ENCODE results near the gene PLEKHG4B.
"Not testable (repeated sequence)": the region's sequence is repeated elsewhere in the genome, so short reads cannot be mapped to it uniquely, and the experiment has no call there.

Gene PLEKHG4B

DNA sequence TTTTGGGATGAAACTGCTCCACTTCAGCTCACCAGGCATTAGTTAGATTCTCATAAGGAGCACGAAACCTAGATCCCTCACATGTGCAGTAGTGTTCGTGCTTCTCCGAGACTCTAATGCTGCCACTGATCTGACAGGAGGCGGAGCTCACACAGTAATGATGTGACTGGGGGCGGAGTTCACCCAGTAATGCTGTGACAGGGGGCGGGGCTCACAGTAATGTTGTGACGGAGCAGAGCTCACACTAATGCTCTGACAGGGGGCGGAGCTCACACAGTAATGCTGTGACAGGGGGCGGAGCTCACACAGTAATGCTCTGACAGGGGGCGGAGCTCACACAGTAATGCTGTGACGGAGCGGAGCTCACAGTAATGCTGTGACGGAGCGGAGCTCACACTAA lies 72.3 kb downstream of the PLEKHG4B start:
- no peaks in the 10 kb centered on the region for H3K4me1 ChIP-seq (ENCODE audit: control insufficient read depth in 1 of 2, insufficient read depth in 2 of 2, low read length in 2 of 2)
- H3K27ac ChIP-seq (ENCODE audit: low read depth, low read length) = no peak overlapping the region
- H3K9ac ChIP-seq (ENCODE audit: low read depth in 1 of 2, low read length in 2 of 2) = no peak overlapping the region
- H3K9me3 ChIP-seq (ENCODE audit: control insufficient read depth in 1 of 2, low read length in 2 of 2) = no peaks in the 10 kb centered on the region
- no peak overlapping the region for H3K4me3 ChIP-seq (ENCODE audit: low read depth in 1 of 2, low read length in 2 of 2)
- no peaks in the 10 kb centered on the region for H3K36me3 ChIP-seq (ENCODE audit: control insufficient read depth in 1 of 2, insufficient read depth in 2 of 2, low read length in 2 of 2)
- H3K27me3 ChIP-seq (ENCODE audit: control insufficient read depth in 1 of 2, insufficient read depth in 2 of 2, low read length in 2 of 2) = no peaks in the 10 kb centered on the region

- H3K9me3 ChIP-seq (ENCODE audit: control insufficient read depth in 1 of 2, low read length in 2 of 2); H3K4me1 ChIP-seq (ENCODE audit: control insufficient read depth in 1 of 2, insufficient read depth in 2 of 2, low read length in 2 of 2); H3K9ac ChIP-seq (ENCODE audit: low read depth in 1 of 2, low read length in 2 of 2); H3K27me3 ChIP-seq (ENCODE audit: control insufficient read depth in 1 of 2, insufficient read depth in 2 of 2, low read length in 2 of 2); H3K4me3 ChIP-seq (ENCODE audit: low read depth in 1 of 2, low read length in 2 of 2); H3K36me3 ChIP-seq (ENCODE audit: control insufficient read depth in 1 of 2, insufficient read depth in 2 of 2, low read length in 2 of 2); H3K27ac ChIP-seq (ENCODE audit: low read depth, low read length): not testable (repeated sequence)
These were observed 72.8 kb downstream of the PLEKHG4B start for GRCh38 chr5:164783-165182.

- no peak overlapping the region for H3K27ac ChIP-seq (ENCODE audit: low read depth, low read length)
- no peaks in the 10 kb centered on the region for H3K9me3 ChIP-seq (ENCODE audit: control insufficient read depth in 1 of 2, low read length in 2 of 2)
- H3K27me3 ChIP-seq (ENCODE audit: control insufficient read depth in 1 of 2, insufficient read depth in 2 of 2, low read length in 2 of 2) = no peaks in the 10 kb centered on the region
- no peaks in the 10 kb centered on the region for H3K4me1 ChIP-seq (ENCODE audit: control insufficient read depth in 1 of 2, insufficient read depth in 2 of 2, low read length in 2 of 2)
- no peaks in the 10 kb centered on the region for H3K36me3 ChIP-seq (ENCODE audit: control insufficient read depth in 1 of 2, insufficient read depth in 2 of 2, low read length in 2 of 2)
- H3K9ac ChIP-seq (ENCODE audit: low read depth in 1 of 2, low read length in 2 of 2) = no peak overlapping the region
- H3K4me3 ChIP-seq (ENCODE audit: low read depth in 1 of 2, low read length in 2 of 2) = no peak overlapping the region
These were observed 74.7 kb downstream of the PLEKHG4B start for GRCh38 chr5:166441-167372.

GRCh38 chr5:167511-167910 lies 75.5 kb downstream of the PLEKHG4B start:
- Histone ChIP-seq H3K27me3 (ENCODE audit: control insufficient read depth in 1 of 2, insufficient read depth in 2 of 2, low read length in 2 of 2) (no peaks in the 10 kb centered on the region), H3K36me3 (ENCODE audit: control insufficient read depth in 1 of 2, insufficient read depth in 2 of 2, low read length in 2 of 2) (no peaks in the 10 kb centered on the region), H3K9ac (ENCODE audit: low read depth in 1 of 2, low read length in 2 of 2) (no peak overlapping the region), H3K9me3 (ENCODE audit: control insufficient read depth in 1 of 2, low read length in 2 of 2) (no peaks in the 10 kb centered on the region), H3K4me1 (ENCODE audit: control insufficient read depth in 1 of 2, insufficient read depth in 2 of 2, low read length in 2 of 2) (no peaks in the 10 kb centered on the region), H3K4me3 (ENCODE audit: low read depth in 1 of 2, low read length in 2 of 2) (no peak overlapping the region), H3K27ac (ENCODE audit: low read depth, low read length) (no peak overlapping the region)

GRCh38 chr5:167982-168660 lies 76.2 kb downstream of the PLEKHG4B start:
- H3K27me3 ChIP-seq (ENCODE audit: control insufficient read depth in 1 of 2, insufficient read depth in 2 of 2, low read length in 2 of 2) = peaks cover 0 to under 1% of the 10 kb centered on the region in 2 donors
- H3K9ac ChIP-seq (ENCODE audit: low read depth in 1 of 2, low read length in 2 of 2) = no peak overlapping the region
- no peaks in the 10 kb centered on the region for H3K9me3 ChIP-seq (ENCODE audit: control insufficient read depth in 1 of 2, low read length in 2 of 2)
- no peaks in the 10 kb centered on the region for H3K36me3 ChIP-seq (ENCODE audit: control insufficient read depth in 1 of 2, insufficient read depth in 2 of 2, low read length in 2 of 2)
- H3K4me3 ChIP-seq (ENCODE audit: low read depth in 1 of 2, low read length in 2 of 2) = no peak overlapping the region
- H3K27ac ChIP-seq (ENCODE audit: low read depth, low read length) = no peak overlapping the region
- H3K4me1 ChIP-seq (ENCODE audit: control insufficient read depth in 1 of 2, insufficient read depth in 2 of 2, low read length in 2 of 2) = no peaks in the 10 kb centered on the region

- H3K36me3 ChIP-seq (ENCODE audit: control insufficient read depth in 1 of 2, insufficient read depth in 2 of 2, low read length in 2 of 2) = no peaks in the 10 kb centered on the region
- no peaks in the 10 kb centered on the region for H3K9me3 ChIP-seq (ENCODE audit: control insufficient read depth in 1 of 2, low read length in 2 of 2)
- H3K27ac ChIP-seq (ENCODE audit: low read depth, low read length) = no peak overlapping the region
- H3K27me3 ChIP-seq (ENCODE audit: control insufficient read depth in 1 of 2, insufficient read depth in 2 of 2, low read length in 2 of 2) = peaks cover 0 to 3% of the 10 kb centered on the region in 2 donors
- H3K9ac ChIP-seq (ENCODE audit: low read depth in 1 of 2, low read length in 2 of 2) = no peak overlapping the region
- no peak overlapping the region for H3K4me3 ChIP-seq (ENCODE audit: low read depth in 1 of 2, low read length in 2 of 2)
- H3K4me1 ChIP-seq (ENCODE audit: control insufficient read depth in 1 of 2, insufficient read depth in 2 of 2, low read length in 2 of 2) = no peaks in the 10 kb centered on the region
These were observed 77.2 kb downstream of the PLEKHG4B start for GRCh38 chr5:169071-169727.

DNA sequence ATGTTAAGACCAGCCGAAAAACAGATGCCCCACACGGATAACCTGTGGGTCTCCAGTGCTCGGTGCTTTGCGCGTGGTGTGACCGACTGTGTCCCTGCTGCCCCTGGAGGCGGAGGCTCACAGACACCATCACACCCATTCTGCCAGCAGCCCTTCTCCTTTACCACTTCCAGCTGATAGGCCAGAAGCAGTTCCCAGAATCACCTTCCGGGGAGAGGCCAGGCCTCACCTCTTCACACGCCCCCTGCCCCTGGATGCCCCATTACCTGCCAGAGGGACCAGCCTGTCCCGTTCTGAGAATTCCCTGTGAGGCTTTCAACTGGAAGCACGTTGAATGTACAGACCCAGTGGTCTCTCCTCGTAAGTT lies 77.7 kb downstream of the PLEKHG4B start:
- Histone ChIP-seq H3K36me3 (ENCODE audit: control insufficient read depth in 1 of 2, insufficient read depth in 2 of 2, low read length in 2 of 2) (no peaks in the 10 kb centered on the region), H3K4me3 (ENCODE audit: low read depth in 1 of 2, low read length in 2 of 2) (no peak overlapping the region), H3K9ac (ENCODE audit: low read depth in 1 of 2, low read length in 2 of 2) (no peak overlapping the region), H3K27me3 (ENCODE audit: control insufficient read depth in 1 of 2, insufficient read depth in 2 of 2, low read length in 2 of 2) (peaks cover 0 to 3% of the 10 kb centered on the region in 2 donors), H3K27ac (ENCODE audit: low read depth, low read length) (no peak overlapping the region), H3K9me3 (ENCODE audit: control insufficient read depth in 1 of 2, low read length in 2 of 2) (no peaks in the 10 kb centered on the region), H3K4me1 (ENCODE audit: control insufficient read depth in 1 of 2, insufficient read depth in 2 of 2, low read length in 2 of 2) (no peaks in the 10 kb centered on the region)

- no peaks in the 10 kb centered on the region for H3K9me3 ChIP-seq (ENCODE audit: control insufficient read depth in 1 of 2, low read length in 2 of 2)
- peaks cover 0 to 3% of the 10 kb centered on the region in 2 donors for H3K27me3 ChIP-seq (ENCODE audit: control insufficient read depth in 1 of 2, insufficient read depth in 2 of 2, low read length in 2 of 2)
- H3K36me3 ChIP-seq (ENCODE audit: control insufficient read depth in 1 of 2, insufficient read depth in 2 of 2, low read length in 2 of 2) = no peaks in the 10 kb centered on the region
- H3K27ac ChIP-seq (ENCODE audit: low read depth, low read length) = no peak overlapping the region
- no peak overlapping the region for H3K9ac ChIP-seq (ENCODE audit: low read depth in 1 of 2, low read length in 2 of 2)
- no peak overlapping the region for H3K4me3 ChIP-seq (ENCODE audit: low read depth in 1 of 2, low read length in 2 of 2)
- no peaks in the 10 kb centered on the region for H3K4me1 ChIP-seq (ENCODE audit: control insufficient read depth in 1 of 2, insufficient read depth in 2 of 2, low read length in 2 of 2)
These were observed 79.2 kb downstream of the PLEKHG4B start for GRCh38 chr5:170971-171800.

DNA sequence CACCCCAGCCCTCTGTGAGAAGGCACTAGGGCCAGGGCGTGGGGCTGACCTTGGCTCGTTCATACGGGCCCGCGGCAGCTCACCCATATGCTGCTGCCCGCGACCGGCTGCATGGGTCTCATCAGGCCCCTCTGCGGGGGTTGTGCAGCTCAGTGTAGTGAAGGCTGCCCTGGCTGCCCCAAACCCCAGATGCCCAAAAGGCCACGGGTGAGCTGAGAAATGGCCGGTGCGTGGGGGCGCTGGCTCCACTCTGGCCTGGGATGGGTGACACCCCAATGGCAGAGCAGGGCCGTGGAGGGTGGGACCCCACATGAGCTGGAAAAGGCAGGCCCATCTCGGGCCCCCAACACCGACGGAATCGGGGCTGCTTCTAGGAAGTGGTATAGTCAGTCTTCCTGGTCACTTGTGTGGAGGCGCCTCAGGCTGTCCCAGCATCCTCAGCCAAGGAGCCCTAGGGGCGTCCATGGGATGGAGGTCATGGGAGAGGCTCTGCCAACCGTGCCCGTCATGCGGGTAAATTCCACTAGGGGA lies 79.9 kb downstream of the PLEKHG4B start:
- Histone ChIP-seq H3K9ac (ENCODE audit: low read depth in 1 of 2, low read length in 2 of 2) (no peak overlapping the region), H3K4me1 (ENCODE audit: control insufficient read depth in 1 of 2, insufficient read depth in 2 of 2, low read length in 2 of 2) (no peaks in the 10 kb centered on the region), H3K4me3 (ENCODE audit: low read depth in 1 of 2, low read length in 2 of 2) (no peak overlapping the region), H3K36me3 (ENCODE audit: control insufficient read depth in 1 of 2, insufficient read depth in 2 of 2, low read length in 2 of 2) (no peaks in the 10 kb centered on the region), H3K27ac (ENCODE audit: low read depth, low read length) (no peak overlapping the region), H3K9me3 (ENCODE audit: control insufficient read depth in 1 of 2, low read length in 2 of 2) (no peaks in the 10 kb centered on the region), H3K27me3 (ENCODE audit: control insufficient read depth in 1 of 2, insufficient read depth in 2 of 2, low read length in 2 of 2) (peaks cover 0 to 3% of the 10 kb centered on the region in 2 donors)
